Naive thymus-derived CD4-positive, alpha-beta T cell (primary cell): ENCODE results near the gene STK39. TPM values are rescaled to one million over a fixed set of nuclear protein-coding genes. Genes with fewer than 3 reads are reported as not detected.

ENCODE experiments used
- ATAC-seq: fragments of 150-1000 bp; cut with Tn5 transposase; 2 replicates; pipeline ENCODE4 v1.10.0; 2021; ENCODE audit warnings: mild to moderate bottlenecking, moderate library complexity
- CTCF ChIA-PET: fragments of 350-600 bp; sonication (Branson Sonifier 250); formaldehyde crosslinking; loops from one replicate; lab custom pipeline; 2021; ENCODE audit warnings: antibody characterized with exemption; lab: Charles Lee
- POLR2A ChIA-PET: fragments of 350-600 bp; sonication (Branson Sonifier 250); formaldehyde crosslinking; loops from one replicate; lab custom pipeline; 2021; ENCODE audit warnings: antibody characterized with exemption, inconsistent platforms; lab: Charles Lee
- DNase-seq, 9 donors: peaks; one replicate each; pipeline versions ENCODE4 v3.0.0 to v3.0.0-alpha.2; 2020 to 2022; ENCODE audit warnings: mixed read lengths in 1 of 9
- H3K27ac ChIP-seq: one replicate; pipeline ENCODE4 v1.7.0; 2013; ENCODE audit warnings: mild to moderate bottlenecking, low read depth, low read length, moderate library complexity
- H3K27me3 ChIP-seq, 2 donors: one replicate each; pipeline ENCODE4 v1.7.0; 2013; ENCODE audit warnings: low read length in 2 of 2, mild to moderate bottlenecking in 2 of 2, moderate library complexity in 2 of 2; ENCODE audit not compliant: control insufficient read depth in 2 of 2, insufficient read depth in 2 of 2
- H3K36me3 ChIP-seq, 3 experiments: 1 replicate in 2 of 3; 2 replicates in 1 of 3; pipeline ENCODE4 v1.7.0; 2013; ENCODE audit warnings: low read length in 3 of 3, mild to moderate bottlenecking in 3 of 3, moderate library complexity in 1 of 3; ENCODE audit not compliant: insufficient read depth in 3 of 3, control insufficient read depth in 2 of 3
- H3K4me1 ChIP-seq, 2 donors: one replicate each; pipeline ENCODE4 v1.7.0; 2013; ENCODE audit warnings: low read length in 2 of 2, mild to moderate bottlenecking in 2 of 2, moderate library complexity in 1 of 2; ENCODE audit not compliant: control insufficient read depth in 2 of 2, insufficient read depth in 2 of 2
- H3K4me3 ChIP-seq: 2 replicates; pipeline ENCODE4 v1.7.0; 2013; ENCODE audit warnings: mild to moderate bottlenecking, low read length
- H3K9me3 ChIP-seq, 3 experiments: 1 replicate in 2 of 3; 2 replicates in 1 of 3; pipeline ENCODE4 v1.7.0; 2013; ENCODE audit warnings: low read length in 3 of 3; ENCODE audit not compliant: control insufficient read depth in 2 of 3
- H3K27ac Mint-ChIP-seq, 9 donors: one replicate each; pipeline ENCODE4 v1.8.0; 2020 to 2022; ENCODE audit warnings: mixed read lengths in 9 of 9, mild to moderate bottlenecking in 8 of 9, moderate library complexity in 5 of 9, inconsistent platforms in 2 of 9
- H3K27me3 Mint-ChIP-seq, 5 donors: one replicate each; pipeline ENCODE4 v1.8.0; 2021 to 2022; ENCODE audit warnings: mixed read lengths in 5 of 5, mild to moderate bottlenecking in 1 of 5
- H3K36me3 Mint-ChIP-seq, 5 donors: one replicate each; pipeline ENCODE4 v1.8.0; 2020 to 2022; ENCODE audit warnings: mixed read lengths in 5 of 5, mild to moderate bottlenecking in 3 of 5, inconsistent platforms in 1 of 5
- H3K4me1 Mint-ChIP-seq, 7 donors: one replicate each; pipeline ENCODE4 v1.8.0; 2020 to 2022; ENCODE audit warnings: mixed read lengths in 7 of 7, mild to moderate bottlenecking in 3 of 7, inconsistent platforms in 1 of 7
- H3K4me3 Mint-ChIP-seq, 10 donors: one replicate each; pipeline ENCODE4 v1.8.0; 2020 to 2022; ENCODE audit warnings: mild to moderate bottlenecking in 10 of 10, mixed read lengths in 10 of 10, moderate library complexity in 6 of 10, inconsistent platforms in 2 of 10
- H3K9me3 Mint-ChIP-seq, 11 donors: one replicate each; pipeline ENCODE4 v1.8.0; 2020 to 2022; ENCODE audit warnings: mixed read lengths in 11 of 11, mild to moderate bottlenecking in 4 of 11, inconsistent platforms in 1 of 11, moderate library complexity in 1 of 11
- intact Hi-C, 2 donors: fragments of 100-400 bp; cut with micrococcal nuclease; formaldehyde crosslinking; loops; one replicate each; pipeline ENCODE4 v1.15.1; 2023
- polyA plus RNA-seq, 2 donors: library from polyadenylated mRNA; unstranded; fragments of 300-500 nt; fragmentation: Illumina TruSeq; gene quantifications; one replicate each; pipeline ENCODE4 v1.2.3, GENCODE V29; 2021
- total RNA-seq, 6 experiments: library from RNA in 5 of 6; stranded (reverse) in 5 of 6; gene quantifications; 1 replicate in 5 of 6; 2 replicates in 1 of 6; pipeline ENCODE4 v1.2.3 and lab custom pipeline; 2021 to 2026

Gene STK39
- total and polyA plus RNA-seq, 7 experiments from 2014 or later: 2.7 to 33.9 (median 16.9) TPM

- ChIA-PET POLR2A (interaction anchor here (1.0 kb wide), 1 partner anchor 55 kb away, joined by 3 read pairs; no protein-coding TSS in a partner anchor), CTCF (interaction anchor here (0.6 to 1.5 kb wide), 2 partner anchors 11 to 171 kb away, joined by 4 to 5 read pairs; no protein-coding TSS in a partner anchor)
- Histone ChIP-seq H3K4me3 (no peak overlapping the region), H3K9me3 (no peaks in the 10 kb centered on the region), H3K27me3 (no peaks in the 10 kb centered on the region), H3K27ac (no peak overlapping the region), H3K4me1 (no peaks in the 10 kb centered on the region), H3K36me3 (peaks cover 0 to 6% (median 5%) of the 10 kb centered on the region in 3 experiments)
- intact Hi-C loops: loop anchor here in 1 of 2 donors (5.0 to 10.0 kb wide), 2 partner anchors 575 to 782 kb away; no protein-coding TSS in a partner anchor
- H3K9me3 Mint-ChIP-seq: no peaks in the 10 kb centered on the region
- DNase-seq: no peak
- peaks cover 0 to 26% (median 11%) of the 10 kb centered on the region in 5 donors for H3K36me3 Mint-ChIP-seq
- H3K27ac Mint-ChIP-seq: peak overlapping the region in 1 of 9 donors; percentile 56
- H3K4me1 Mint-ChIP-seq: peaks cover 1 to 12% (median 8%) of the 10 kb centered on the region in 7 donors
- no peaks in the 10 kb centered on the region for H3K27me3 Mint-ChIP-seq
- no peak for ATAC-seq
- H3K4me3 Mint-ChIP-seq: no peak overlapping the region
Observed at GRCh38 chr2:168139852-168140251, 107.5 kb downstream of the STK39 start.

- CTCF ChIA-PET: no interaction called here
- peaks cover 0 to 32% (median 9%) of the 10 kb centered on the region in 5 donors for H3K36me3 Mint-ChIP-seq
Observed at GRCh38 chr2:168138901-168139300, 108.5 kb downstream of the STK39 start.

GRCh38 chr2:168138374-168138773 is 109.0 kb downstream of the STK39 start:
- Histone ChIP-seq H3K9me3 (no peaks in the 10 kb centered on the region), H3K4me3 (no peak overlapping the region), H3K36me3 (peaks cover 0 to 6% (median 5%) of the 10 kb centered on the region in 3 experiments), H3K4me1 (no peaks in the 10 kb centered on the region), H3K27ac (no peak overlapping the region), H3K27me3 (no peaks in the 10 kb centered on the region)
- no peaks in the 10 kb centered on the region for H3K27me3 Mint-ChIP-seq
- H3K4me1 Mint-ChIP-seq: peaks cover 1 to 9% (median 8%) of the 10 kb centered on the region in 7 donors
- peak overlapping the region in 5 of 9 donors; percentile 0 to 69 (median 38) for H3K27ac Mint-ChIP-seq
- intact Hi-C loops: loop anchor here in 1 of 2 donors (5.0 kb wide), 1 partner anchor 784 kb away; no protein-coding TSS in a partner anchor
- H3K36me3 Mint-ChIP-seq: peaks cover 0 to 33% (median 9%) of the 10 kb centered on the region in 5 donors
- POLR2A ChIA-PET: no interaction called here
- CTCF ChIA-PET: interaction anchor here (1.7 kb wide), 1 partner anchor 198 kb away, joined by 5 read pairs; no protein-coding TSS in a partner anchor
- no peak for ATAC-seq
- no peaks in the 10 kb centered on the region for H3K9me3 Mint-ChIP-seq
- DNase-seq: no peak
- H3K4me3 Mint-ChIP-seq: no peak overlapping the region

More at GRCh38 chr2:168138901-168139300, 108.5 kb downstream of the STK39 start:
- H3K36me3 ChIP-seq: peaks cover 0 to 6% (median 5%) of the 10 kb centered on the region in 3 experiments
- Mint-ChIP-seq H3K4me1 (peaks cover 1 to 9% (median 8%) of the 10 kb centered on the region in 7 donors), H3K9me3 (no peaks in the 10 kb centered on the region), H3K27me3 (no peaks in the 10 kb centered on the region), H3K27ac (peak overlapping the region in 1 of 9 donors; percentile 21), H3K4me3 (no peak overlapping the region)
- intact Hi-C loops: loop anchor here in 1 of 2 donors (5.0 kb wide), 1 partner anchor 783 kb away; no protein-coding TSS in a partner anchor
- H3K27ac ChIP-seq: no peak overlapping the region
- POLR2A ChIA-PET: no interaction called here
- H3K27me3 ChIP-seq: no peaks in the 10 kb centered on the region
- no peaks in the 10 kb centered on the region for H3K9me3 ChIP-seq
- H3K4me1 ChIP-seq: no peaks in the 10 kb centered on the region
- ATAC-seq (no peak), DNase-seq (no peak)
- H3K4me3 ChIP-seq: no peak overlapping the region

- H3K9me3 Mint-ChIP-seq: no peaks in the 10 kb centered on the region
- CTCF ChIA-PET: interaction anchor here (1.7 kb wide), 1 partner anchor 199 kb away, joined by 5 read pairs; no protein-coding TSS in a partner anchor
- POLR2A ChIA-PET: no interaction called here
- no peak overlapping the region for H3K4me3 Mint-ChIP-seq
- Histone ChIP-seq H3K27me3 (no peaks in the 10 kb centered on the region), H3K4me1 (no peaks in the 10 kb centered on the region), H3K9me3 (no peaks in the 10 kb centered on the region), H3K36me3 (peaks cover 0 to 6% (median 5%) of the 10 kb centered on the region in 3 experiments), H3K4me3 (no peak overlapping the region), H3K27ac (peak overlapping the region; percentile 11)
- H3K27ac Mint-ChIP-seq: peak overlapping the region in 7 of 9 donors; percentile 32 to 79 (median 56)
- H3K4me1 Mint-ChIP-seq: peaks cover 3 to 10% (median 6%) of the 10 kb centered on the region in 7 donors
- no peak for DNase-seq
- no peak for ATAC-seq
- intact Hi-C loops: loop anchor here (2.0 to 5.0 kb wide), 3 partner anchors 55 to 785 kb away; partner anchors contain the start of gene STK39 (in 1 of the 2)
- peaks cover 0 to 38% (median 12%) of the 10 kb centered on the region in 5 donors for H3K36me3 Mint-ChIP-seq
- H3K27me3 Mint-ChIP-seq: no peaks in the 10 kb centered on the region
Observed at GRCh38 chr2:168137510-168138180, 109.8 kb downstream of the STK39 start.

- Mint-ChIP-seq H3K27me3 (no peaks in the 10 kb centered on the region), H3K9me3 (no peaks in the 10 kb centered on the region), H3K27ac (peak overlapping the region in 2 of 9 donors; percentile 4 to 44), H3K36me3 (peaks cover 0 to 48% (median 17%) of the 10 kb centered on the region in 5 donors), H3K4me3 (no peak overlapping the region), H3K4me1 (peaks cover 4 to 11% (median 8%) of the 10 kb centered on the region in 7 donors)
- Histone ChIP-seq H3K27ac (no peak overlapping the region), H3K36me3 (peaks cover 0 to 6% (median 5%) of the 10 kb centered on the region in 3 experiments), H3K27me3 (no peaks in the 10 kb centered on the region), H3K4me3 (no peak overlapping the region), H3K4me1 (no peaks in the 10 kb centered on the region), H3K9me3 (no peaks in the 10 kb centered on the region)
- ATAC-seq: peak; percentile 67
- peak in 5 of 9 donors; percentile 14 to 36 (median 27) for DNase-seq
- ChIA-PET CTCF (interaction anchor here (0.6 to 2.3 kb wide), 4 partner anchors 200 to 789 kb away, joined by 3 to 14 read pairs (median 3); no protein-coding TSS in a partner anchor), POLR2A (interaction anchor here (0.6 kb wide), 1 partner anchor 200 kb away, joined by 3 read pairs; no protein-coding TSS in a partner anchor)
- intact Hi-C loops: loop anchor here (1.0 to 5.0 kb wide), 10 partner anchors 56 to 786 kb away; partner anchors contain the start of gene STK39 (in 2 of the 2)
Observed at GRCh38 chr2:168136392-168136977, 110.9 kb downstream of the STK39 start.

GRCh38 chr2:168135630-168136029 is 111.8 kb downstream of the STK39 start:
- Histone ChIP-seq H3K27ac (no peak overlapping the region), H3K9me3 (no peaks in the 10 kb centered on the region), H3K4me3 (no peak overlapping the region), H3K27me3 (no peaks in the 10 kb centered on the region), H3K4me1 (no peaks in the 10 kb centered on the region), H3K36me3 (peaks cover 0 to 6% (median 5%) of the 10 kb centered on the region in 3 experiments)
- H3K27ac Mint-ChIP-seq: no peak overlapping the region
- intact Hi-C loops: loop anchor here (1.0 to 5.0 kb wide), 10 partner anchors 57 to 787 kb away; partner anchors contain the start of gene STK39 (in 2 of the 2)
- ATAC-seq (no peak), DNase-seq (no peak)
- H3K4me3 Mint-ChIP-seq: no peak overlapping the region
- CTCF ChIA-PET: interaction anchor here (0.6 to 2.3 kb wide), 6 partner anchors 102 to 789 kb away, joined by 3 to 14 read pairs (median 3); no protein-coding TSS in a partner anchor
- H3K4me1 Mint-ChIP-seq: peaks cover 4 to 15% (median 9%) of the 10 kb centered on the region in 7 donors
- peaks cover 0 to 57% (median 23%) of the 10 kb centered on the region in 5 donors for H3K36me3 Mint-ChIP-seq
- POLR2A ChIA-PET: interaction anchor here (0.6 kb wide), 1 partner anchor 201 kb away, joined by 3 read pairs; no protein-coding TSS in a partner anchor
- H3K9me3 Mint-ChIP-seq: no peaks in the 10 kb centered on the region
- no peaks in the 10 kb centered on the region for H3K27me3 Mint-ChIP-seq
